SU-DHL-6 (cell line): ENCODE measurements around the gene BCL2L15.

Source experiments
- CTCF ChIP-seq: fragments of 200-600 bp; sonication (generic); IDR thresholded peaks from one replicate; pipeline ENCODE4 v1.5.1; 2017; ENCODE audit warnings: antibody characterized with exemption, mild to moderate bottlenecking, low read length, moderate library complexity; ENCODE audit not compliant: insufficient read depth, poor library complexity, severe bottlenecking
- EZH2phosphoT487 ChIP-seq: fragments of 200-600 bp; sonication (generic), shearing (Covaris generic); conservative IDR thresholded peaks from 2 replicates; pipeline ENCODE4 v1.6.1; 2018; ENCODE audit warnings: mild to moderate bottlenecking, antibody characterized with exemption, low read length, moderate library complexity, mixed read lengths

DNA sequence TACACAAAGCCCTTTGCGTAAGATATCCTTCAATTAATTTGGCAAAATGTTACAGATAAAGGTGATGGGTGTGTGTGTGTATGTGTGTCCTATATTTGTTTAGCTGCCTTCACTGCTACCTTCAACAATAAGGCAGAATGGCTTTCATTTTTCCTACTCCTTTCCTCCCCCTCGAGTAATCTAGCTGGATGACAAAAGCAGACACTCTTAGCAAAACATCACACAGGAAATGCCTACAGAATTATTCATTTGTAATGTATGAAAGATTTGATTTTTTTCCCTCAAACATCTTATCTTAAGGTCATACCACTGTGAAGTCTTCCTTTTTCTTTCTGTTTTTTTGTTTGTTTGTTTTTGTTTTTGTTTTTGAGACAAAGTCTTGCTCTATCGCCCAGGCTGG, 26.5 kb downstream of the BCL2L15 start:
- TF ChIP-seq CTCF = no peak
- TF ChIP-seq EZH2phosphoT487 = no peak
